Suppressor macrophage treated with lipopolysaccharide for 4 hours (primary cell): ENCODE results near the gene MFAP4.

Source experiments
- DNase-seq: peaks from one replicate; pipeline ENCODE4 v3.0.0-alpha.2; 2020

The MFAP4 gene

DNA sequence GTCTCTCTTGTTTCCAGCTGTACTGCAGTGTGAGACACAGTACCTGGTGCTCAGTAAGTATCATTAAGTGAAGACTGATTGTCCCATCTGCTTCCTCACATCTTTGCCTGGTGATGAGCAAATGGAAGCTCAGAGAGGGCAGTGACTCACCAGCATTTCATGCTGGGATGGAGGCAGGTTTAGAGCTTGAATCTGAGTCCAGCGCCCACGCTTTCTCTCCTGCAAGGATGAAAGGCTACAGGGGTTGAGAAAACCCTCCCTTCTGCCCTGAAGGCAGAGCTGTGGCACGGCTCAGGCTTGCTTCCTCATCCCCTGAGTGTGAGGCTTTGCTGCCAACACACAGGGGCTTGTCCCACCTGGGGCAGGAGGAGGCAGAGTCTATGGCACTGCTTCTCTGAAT, 22.5 kb upstream of the MFAP4 start:
- no peak for DNase-seq

DNA sequence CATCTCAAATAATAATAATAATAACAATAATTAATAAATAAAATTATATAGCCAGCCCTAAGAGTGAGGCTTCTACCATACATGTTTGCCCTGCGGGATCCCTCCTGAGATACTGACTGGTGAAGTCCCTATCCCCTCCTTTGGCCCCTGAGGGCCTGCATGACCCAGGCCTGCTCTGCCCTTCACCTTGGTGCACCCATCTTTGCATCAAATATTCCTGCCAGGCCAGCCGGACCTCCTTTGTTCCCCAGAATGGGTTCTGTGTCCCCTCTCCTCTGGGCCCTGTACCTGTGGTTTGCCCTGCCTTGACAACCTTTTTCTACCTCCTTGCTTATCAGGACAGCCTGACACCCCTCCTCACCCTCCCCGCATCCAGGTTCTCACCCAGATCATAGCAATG, 22.1 kb upstream of the MFAP4 start:
- DNase-seq = no peak

DNA sequence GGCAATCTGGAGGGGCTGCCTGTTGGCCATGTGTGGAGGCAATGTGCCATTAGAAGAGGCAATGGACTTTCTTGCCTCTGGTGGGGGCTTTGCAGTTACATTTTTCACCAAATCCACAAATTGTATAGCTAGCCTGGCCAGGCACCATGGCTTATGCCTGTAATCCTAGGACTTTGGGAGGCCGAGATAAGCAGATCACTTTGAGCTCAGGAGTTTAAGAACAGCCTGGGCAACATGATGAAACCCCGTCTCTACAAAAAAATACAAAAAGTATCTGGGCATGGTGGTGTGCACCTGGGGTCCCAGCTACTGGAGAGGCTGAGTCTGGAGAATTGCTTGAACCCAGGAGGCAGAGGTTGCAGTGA, 21.3 kb upstream of the MFAP4 start:
- DNase-seq = no peak

DNA sequence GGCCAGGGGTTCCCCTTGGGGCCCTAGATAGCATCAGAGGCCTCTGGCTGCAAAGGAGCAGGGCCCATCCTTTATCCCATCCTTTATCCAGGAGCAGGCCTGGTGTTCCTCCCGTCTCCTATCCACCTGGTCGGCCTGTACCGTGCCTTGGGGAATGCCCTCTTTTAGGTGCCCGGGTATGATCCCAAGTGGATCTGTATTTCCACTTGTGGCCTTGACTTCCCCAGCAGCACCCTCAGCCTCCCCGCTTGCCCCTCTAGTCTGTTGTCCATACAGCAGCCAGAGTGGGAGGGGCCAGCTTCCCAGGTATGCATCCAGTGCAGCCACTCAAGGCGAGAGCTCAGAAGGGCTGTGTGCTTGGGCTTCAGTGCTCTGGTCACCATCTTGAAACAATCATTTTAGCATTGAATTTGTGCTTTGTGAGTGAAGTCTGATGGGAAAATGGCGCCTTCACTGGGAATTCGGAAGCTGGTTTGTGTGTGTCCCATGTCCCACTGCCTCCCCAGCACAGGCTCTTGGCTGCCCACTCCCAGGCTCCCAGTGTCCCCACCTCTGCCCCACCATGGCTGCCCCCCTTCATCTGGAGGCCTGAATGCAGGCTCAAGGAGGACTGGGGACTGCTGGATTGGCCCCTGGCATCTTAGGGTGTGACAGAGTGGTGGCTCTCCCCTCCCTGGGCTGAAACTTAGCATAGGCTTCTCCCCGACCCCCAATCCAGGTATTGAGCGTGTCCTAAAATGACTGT, 20.8 kb upstream of the MFAP4 start:
- DNase-seq = no peak

DNA sequence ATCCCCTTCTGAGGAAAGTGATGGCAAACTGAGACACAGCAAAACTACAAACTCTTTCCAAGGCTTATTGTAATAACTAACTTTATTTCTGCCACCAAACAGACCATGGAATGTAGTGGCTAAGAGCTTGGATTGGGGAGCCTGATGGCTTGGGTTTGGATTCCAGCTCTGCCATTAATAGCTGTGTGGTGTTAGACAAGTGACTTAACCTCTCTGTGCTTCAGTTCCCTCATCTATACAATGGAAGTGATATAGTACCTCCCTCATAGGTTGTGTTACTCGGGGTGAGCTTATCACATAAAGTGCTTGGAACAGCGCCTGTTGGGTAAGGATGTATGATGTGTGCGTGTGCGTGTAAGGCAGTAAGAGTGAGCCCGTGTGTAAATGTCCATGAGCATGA, 18.1 kb upstream of the MFAP4 start:
- no peak for DNase-seq

DNA sequence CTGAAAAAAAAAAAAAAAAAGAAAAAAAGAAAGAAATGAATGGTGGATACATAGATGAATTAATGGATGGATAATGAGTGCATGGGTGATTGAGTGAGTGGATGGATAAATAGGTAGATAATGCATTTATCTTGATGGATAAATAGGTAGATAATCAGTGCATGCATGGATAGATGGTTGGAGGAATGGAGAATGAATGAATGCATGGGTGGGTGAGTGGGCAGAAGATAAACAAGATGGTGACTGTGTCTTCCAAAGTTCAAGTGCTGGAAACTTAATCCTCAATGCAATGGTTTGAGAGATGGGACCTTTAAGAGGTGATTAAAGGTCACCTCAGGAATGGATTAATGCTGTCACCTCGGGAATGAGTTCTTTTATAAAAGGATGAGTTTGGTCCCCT, 17.3 kb upstream of the MFAP4 start:
- DNase-seq = no peak

DNA sequence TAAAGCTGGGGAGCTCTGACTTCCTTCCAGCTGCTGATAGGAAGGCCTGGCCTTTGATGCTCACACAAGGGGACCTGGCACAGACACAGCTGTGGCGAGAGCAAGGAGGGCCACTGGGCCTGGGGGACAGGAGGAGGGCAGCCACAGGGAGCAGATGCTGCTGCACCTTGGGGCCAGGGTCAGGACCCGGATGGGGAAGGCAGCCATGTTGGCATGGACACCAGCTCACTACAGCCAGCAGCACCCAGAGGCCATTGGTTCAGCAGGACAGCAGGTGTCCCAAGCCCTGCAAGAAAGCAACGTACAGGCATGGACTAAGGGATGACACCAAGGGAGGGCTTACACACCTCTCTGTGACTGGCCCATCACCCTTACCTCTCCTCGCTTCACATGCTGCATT, 16.0 kb upstream of the MFAP4 start:
- no peak for DNase-seq

DNA sequence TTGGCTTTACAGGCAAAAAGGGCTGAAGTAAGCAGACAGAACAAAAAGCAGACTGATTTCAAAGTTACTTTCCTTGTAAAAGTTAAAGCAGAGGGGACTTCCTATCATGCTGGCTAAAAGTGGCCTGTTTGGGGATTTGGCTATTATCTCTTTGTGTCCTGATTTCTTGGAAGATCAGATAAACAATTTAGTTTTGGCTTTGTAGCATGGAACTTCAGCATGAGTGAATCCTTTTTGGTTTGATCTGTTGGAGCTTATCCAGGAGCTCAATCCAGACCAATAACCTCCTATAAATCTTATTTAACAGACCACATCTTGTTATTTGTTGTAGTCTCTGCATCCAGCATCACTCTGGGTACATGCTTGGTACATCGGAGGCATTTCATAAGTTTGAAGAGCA, 15.2 kb upstream of the MFAP4 start:
- no peak for DNase-seq

DNA sequence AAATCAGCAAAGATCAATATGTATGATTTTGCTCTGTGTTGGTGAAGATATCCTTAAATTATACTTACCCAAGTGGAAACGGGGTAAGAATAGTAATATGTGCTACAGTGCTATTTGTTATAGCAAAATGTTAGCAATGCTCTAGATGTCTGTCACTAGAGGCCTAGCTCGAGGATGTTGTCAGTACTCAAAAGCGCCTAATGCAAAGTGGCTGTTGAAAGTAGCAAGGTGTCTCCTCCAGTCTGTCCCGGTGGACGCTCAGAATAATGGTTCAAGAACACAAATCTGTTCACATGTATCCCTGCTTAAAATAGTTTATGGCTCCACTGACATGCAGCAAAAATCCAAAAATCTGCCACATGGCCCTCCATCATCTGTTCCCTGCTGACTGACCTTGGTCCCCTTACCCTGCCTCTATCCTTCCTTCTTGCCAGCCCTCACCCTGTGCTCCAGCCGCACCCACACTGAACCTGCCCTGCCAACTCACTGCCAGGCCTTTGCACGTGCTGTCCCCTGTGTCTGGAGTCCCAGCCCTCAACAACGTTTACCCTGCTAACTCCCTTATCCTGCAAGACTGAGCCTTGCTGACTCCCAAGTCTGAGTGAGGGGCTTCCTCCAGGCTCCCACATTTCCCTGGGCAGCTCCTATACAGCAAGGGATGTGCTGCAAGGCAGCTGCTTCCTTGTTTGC, 14.5 kb upstream of the MFAP4 start:
- DNase-seq = no peak

DNA sequence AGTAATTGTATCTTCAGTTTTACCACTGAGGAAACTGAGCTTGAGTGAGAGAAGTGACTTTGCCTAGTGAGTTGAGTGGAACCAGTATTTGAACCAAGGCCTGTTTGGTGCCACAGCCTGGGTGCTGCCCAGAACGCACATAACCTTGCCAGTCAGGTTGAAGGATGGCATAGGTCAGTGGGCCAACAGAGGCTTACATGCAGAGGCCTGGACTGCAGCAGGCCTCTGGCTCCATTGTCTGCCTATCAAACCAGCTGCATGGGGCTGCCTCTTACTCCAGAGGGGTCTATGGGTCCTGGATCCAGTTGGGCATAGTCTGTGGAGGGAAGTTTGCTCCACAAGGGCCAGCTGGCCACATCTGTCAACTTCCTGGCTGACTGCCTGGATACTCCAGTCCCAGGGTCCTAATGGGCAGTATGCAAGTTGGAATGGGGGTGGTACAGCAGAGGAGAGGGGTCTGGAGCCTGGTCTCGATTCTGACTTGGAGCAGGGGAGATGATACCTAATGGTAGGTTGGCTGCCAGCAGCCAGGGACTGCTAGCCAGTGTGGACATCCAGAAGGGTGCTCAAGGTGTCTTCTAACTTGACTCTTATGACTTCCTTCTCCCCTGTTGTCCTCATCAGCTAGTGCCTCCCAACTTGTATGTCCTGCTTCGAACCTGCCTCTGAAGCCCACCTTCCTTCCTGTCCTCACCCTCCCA, 12.9 kb upstream of the MFAP4 start:
- no peak for DNase-seq

DNA sequence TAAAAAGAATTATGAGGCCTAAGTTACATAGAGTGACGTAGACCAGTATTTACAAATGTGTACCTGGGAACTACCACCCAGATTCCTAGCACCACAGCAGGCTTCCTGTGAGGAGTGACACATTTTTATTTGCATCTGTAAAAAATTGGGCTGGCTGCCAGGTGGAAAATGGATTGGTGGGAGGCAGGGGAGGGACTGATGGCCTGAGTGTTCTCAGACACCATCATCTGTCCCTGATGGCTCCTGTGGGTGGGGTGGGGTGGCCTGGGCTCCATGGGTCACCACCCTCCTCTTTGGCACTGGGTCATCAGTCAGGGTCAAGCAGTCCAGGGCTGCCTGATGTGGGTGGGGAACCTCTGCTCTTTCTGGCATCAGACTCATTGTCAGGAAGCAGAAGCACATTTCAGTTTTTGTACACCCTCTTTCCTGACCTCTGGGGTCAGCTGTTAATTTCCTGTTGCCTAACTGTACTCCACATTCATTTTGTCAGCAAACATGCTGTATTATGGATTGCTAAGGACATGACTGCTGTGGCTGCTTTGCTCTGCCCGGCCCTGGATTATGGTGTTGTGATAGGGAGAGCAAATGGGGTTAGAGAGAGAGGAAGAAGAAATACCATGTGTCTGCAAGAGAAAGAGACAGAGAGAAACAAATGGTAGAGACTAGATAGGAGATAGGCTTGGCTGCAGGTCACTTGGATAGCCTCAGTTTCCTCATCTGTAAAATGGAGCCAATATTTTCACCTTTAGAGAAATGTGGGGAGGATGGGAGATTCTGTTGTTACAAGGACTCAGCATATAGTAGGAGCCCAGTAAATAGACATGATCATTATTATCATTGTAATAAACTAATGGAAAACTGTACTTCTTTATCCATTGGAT, 11.6 kb upstream of the MFAP4 start:
- DNase-seq = peak; percentile 90

DNA sequence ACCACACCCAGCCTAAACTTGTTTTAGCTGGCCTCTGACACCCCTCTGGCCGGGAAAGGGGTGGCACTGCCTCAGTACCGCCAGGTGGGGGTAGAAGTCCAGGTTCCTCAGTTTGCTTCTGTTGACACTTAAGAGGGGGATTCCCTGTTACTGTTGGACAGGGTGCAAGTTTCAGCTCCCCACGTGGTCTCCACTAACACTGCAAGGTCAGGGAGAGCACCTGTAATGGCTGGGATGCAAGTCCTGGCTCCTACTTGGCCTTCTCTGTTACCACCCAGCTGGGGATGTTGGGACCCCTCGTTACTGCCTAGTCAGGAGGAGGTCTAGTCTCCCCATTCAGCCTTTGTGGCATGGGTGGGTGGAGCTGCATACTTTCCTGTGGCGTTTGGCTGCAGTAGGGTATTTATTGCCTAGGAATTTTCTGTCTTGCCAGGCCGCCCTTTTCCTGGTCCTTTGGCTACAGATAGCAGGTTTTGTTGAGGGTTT, 10.6 kb upstream of the MFAP4 start:
- no peak for DNase-seq

DNA sequence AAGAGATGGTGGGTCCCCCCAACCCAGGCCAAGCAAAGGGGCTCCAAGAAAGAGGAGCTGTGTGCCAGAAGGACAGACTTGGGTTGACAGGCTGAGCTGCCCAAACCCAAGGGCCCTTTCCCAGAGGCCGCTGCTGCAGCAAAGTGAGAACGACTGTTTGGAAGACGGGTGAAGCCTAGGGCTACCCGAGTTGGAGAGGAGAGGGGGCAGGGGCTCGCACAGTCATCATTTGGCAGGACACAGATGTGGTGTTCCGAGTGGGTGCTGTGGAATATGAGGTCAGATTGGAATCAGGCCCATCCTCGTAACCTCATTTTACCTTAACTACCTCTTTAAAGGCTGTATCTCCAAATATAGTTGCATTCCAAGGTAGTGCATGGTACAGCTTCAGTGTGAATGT, 5.3 kb upstream of the MFAP4 start:
- DNase-seq = no peak

DNA sequence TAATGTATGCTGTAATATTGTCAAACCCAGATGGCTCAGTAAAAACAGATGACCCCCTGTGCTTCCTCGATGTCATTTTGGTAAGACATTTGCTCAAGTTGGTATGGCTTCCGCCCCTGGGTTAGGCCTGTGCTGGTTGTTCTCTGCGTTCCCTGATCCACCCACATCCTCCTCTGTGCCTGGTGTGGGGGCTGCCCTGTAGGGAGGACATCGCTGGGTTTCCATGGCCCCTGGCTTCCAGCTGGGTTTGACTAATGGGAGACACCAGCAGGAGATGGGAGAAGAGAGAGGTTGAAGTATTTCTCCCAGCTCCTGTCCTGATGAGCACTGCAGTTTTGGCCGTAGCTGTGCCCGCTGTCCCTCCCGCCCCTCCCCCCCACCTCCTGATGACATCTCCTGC, 4.4 kb upstream of the MFAP4 start:
- DNase-seq = no peak

DNA sequence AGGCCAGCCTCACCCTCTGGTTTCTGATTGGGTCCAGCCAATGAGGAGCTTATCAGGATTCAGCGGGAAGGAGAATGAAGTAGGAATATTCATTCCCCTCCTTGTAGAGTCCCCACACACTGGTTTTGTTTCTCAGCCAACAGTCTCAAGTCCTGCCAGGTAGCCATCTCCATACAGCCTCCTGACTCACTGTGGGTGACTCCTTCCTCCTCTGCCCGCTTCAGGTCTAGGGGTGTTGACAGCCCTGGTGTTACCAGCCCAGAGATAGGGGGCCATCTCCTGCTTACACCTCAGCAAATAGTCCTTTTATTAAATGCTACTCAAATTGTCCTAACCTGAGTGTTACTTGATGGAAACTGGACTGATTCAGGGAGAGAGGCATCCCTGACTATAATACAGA, 4.0 kb upstream of the MFAP4 start:
- DNase-seq = no peak

DNA sequence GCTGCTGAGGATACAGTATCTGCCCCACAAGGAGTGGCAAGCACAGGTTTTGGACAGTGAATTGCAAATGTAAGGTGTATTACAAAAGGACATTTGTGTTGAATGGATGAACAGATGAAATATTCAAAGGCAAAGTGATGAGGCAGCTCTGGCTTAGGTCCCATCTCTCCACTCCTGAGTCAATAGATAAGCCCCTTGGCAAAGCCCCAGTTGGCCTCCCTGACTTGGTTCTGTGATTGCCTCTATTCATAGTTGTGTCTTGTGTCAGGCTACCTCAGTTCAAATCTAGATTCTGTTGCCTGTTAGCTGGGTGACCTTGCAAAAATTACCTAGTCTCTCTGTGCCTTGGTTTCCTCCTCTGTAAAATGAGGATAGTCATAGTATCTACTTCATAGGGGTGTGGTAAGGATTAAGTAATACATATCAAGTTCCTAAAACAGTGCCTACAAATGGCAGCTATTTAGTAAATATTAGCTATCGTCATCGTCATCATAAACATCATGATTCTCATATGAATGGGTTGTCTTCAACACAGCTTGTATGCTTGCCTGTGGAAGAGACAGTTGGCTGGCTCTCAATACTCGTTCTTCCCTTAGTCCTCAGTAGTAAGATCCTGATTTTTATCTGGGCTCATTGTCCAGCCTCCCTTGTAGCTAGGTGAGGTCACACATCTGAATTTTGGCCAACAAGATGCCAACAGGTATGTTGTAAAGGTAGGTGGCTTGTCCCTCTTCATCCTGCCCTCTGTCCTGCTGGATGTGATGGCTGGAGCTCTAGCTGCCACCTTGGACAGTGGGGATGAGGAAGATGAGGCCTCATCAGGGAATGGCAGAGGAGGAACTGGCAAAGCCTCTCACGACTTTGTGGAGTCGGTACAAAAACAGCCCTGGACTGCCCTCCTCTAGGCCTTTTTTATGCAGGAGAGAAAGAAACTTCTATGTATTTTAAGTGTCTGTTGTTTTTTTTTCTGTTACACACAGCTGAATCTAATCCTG, 2.1 kb upstream of the MFAP4 start:
- peak; percentile 57 for DNase-seq

DNA sequence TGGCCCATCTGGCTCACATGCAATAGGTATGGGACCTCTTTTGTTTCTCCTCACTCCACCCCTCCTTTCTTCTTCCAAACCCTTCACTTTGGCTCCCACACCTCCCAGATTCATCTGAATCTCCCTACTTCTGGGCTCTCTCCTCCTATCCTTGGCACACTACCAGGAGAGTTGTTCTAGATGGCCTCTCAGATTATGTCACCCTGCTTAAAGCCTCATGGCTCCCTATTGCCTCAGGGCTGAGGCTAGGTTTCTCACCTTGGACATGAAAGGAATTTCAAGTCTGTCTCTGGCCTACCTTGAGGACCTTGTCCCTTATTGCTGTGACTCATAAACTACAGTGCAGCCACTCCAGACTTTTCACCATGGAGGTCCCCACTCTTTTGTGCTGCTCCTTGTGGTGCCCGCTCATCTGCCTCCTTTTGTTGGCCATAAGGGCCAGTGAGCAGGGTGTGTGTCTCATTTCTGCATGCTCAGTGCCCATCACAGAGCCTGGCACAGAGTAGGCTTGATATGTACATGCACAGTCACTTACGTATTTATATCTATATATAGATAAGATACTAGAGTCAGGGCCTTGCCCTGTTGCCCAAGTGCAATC, 1.0 kb upstream of the MFAP4 start:
- no peak for DNase-seq

DNA sequence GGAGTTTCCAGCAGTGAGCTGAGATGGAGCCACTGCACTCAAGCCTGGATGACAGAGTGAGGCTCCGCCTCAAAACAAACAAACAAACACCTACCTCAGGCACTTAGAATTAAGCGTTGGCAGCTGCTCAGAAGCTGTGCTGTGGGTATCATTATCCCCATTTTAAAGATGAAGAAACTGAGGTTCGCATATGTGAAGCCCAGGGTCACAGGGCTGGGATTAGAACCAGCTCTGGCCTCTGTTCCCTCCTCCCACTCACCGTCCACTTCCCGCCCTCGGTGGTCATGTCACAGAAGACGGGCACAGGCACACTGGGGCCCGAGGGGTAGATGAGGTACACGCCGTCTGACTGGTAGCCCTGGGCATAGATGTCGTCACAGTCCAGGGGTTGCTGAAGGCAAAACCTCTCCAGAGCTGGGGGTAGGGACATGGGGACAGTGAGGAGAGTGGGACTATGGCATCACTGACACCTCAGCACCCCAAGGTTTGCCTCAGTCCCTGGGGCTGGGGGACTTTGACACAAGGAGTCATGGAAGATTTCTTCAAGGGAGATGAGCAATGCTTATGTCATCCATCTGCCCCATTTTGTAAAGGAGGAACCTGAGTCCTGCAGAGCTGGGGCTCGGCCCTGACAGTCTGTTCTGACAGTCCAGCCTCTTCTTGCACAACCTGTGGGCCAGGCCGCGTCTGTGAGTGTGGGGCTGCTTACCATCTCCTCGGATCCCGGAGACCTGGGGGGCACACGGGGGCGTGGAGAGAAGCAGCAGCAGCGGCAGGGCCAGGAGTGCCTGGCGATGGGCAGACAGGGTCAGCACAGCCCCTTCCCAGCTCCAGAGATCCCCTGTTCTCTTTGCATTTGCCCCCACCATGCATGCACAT, 700 bp downstream of the MFAP4 start:
- peak; percentile 97 for DNase-seq

DNA sequence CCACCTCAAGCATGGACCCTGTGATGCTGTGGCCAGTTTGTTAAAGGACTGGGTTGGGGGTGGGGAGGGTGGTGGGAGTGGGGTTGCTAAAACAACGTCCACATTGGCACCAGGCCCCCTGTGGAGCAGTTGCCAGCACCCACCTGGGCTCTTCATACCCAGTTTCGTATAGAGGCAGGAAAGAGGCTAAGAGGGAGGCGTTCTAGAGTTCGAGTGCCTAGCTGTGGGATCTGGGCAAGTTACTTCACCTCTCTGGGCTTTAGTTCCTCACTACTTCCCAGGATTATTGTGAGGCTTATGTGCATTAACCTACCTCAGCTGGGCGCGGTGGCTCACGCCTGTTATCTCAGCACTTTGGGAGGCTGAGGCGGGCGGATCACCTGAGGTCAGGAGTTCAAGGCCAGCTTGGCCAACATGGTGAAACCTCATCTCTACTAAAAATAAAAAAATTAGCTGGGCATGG, 1.4 kb downstream of the MFAP4 start:
- no peak for DNase-seq

DNA sequence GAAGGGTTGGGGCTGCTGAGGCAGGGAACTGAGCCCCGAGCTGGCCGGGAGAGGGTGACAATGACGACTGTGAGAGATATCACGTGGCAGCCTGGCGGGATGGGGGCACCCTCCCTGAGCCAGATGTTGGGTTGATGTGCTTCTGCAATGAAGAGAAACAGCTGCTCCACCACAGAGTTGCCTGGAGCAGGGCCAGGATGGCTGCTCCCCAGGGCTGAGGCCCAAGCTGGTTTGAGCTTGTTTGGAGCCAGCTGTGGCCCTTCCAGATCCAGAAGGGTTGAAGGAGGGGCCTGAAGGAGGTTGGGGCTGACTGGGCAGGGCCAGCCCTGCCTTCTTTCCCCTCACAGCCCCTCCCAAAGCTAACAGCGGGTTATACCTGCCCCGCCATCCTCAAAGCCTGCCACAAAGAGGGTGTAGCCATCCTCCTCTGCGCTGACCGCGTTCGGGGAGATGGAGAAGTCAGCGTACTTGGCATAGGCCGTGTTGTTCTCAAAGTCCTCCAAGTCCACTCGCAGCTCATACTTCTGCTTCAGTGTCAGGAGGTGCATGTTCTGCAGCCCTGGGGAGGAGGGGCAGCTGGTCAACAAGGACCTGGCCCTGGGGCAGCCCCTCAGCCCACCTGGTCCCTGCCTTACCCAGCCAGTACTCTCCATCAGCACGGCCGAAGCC, 2.1 kb downstream of the MFAP4 start:
- no peak for DNase-seq
